Neuronal stem cell (in vitro differentiated cells): ENCODE data around the gene IQCM.

ENCODE experiments used
- DNase-seq: peaks from one replicate; pipeline ENCODE4 v3.0.0-alpha.2; 2013; ENCODE audit warnings: low spot score
- H2AFZ ChIP-seq: one replicate; pipeline ENCODE4 v1.6.1; 2013; ENCODE audit warnings: mild to moderate bottlenecking, low read length, inconsistent platforms
- H2AK5ac ChIP-seq: 2 replicates; pipeline ENCODE4 v1.6.1; 2013; ENCODE audit warnings: low read depth, mild to moderate bottlenecking, inconsistent platforms, low read length, moderate library complexity, mixed read lengths
- H2BK120ac ChIP-seq: 2 replicates; pipeline ENCODE4 v1.6.1; 2013; ENCODE audit warnings: low read depth, mild to moderate bottlenecking, inconsistent platforms, low read length, moderate library complexity, mixed read lengths
- H2BK12ac ChIP-seq: one replicate; pipeline ENCODE4 v1.6.1; 2013; ENCODE audit warnings: low read length, inconsistent platforms
- H2BK15ac ChIP-seq: 2 replicates; pipeline ENCODE4 v1.6.1; 2013; ENCODE audit warnings: mild to moderate bottlenecking, low read length, inconsistent platforms, mixed read lengths
- H2BK5ac ChIP-seq: one replicate; pipeline ENCODE4 v1.6.1; 2013; ENCODE audit warnings: inconsistent platforms, mild to moderate bottlenecking, low read length, moderate library complexity
- H3K14ac ChIP-seq: one replicate; pipeline ENCODE4 v1.6.1; 2013; ENCODE audit warnings: low read length, inconsistent platforms
- H3K18ac ChIP-seq: 2 replicates; pipeline ENCODE4 v1.6.1; 2013; ENCODE audit warnings: low read length, inconsistent platforms
- H3K23ac ChIP-seq: 2 replicates; pipeline ENCODE4 v1.6.1; 2013; ENCODE audit warnings: low read depth, mild to moderate bottlenecking, mixed read lengths, low read length, inconsistent platforms; ENCODE audit not compliant: poor library complexity
- H3K27ac ChIP-seq: replicated peaks from 3 replicates; pipeline ENCODE4 v1.5.1; 2013; ENCODE audit warnings: low read length, inconsistent platforms
- H3K27me3 ChIP-seq, 3 experiments: 2 replicates each; pipeline ENCODE4 v1.6.1; 2013; ENCODE audit warnings: low read length in 3 of 3, mild to moderate bottlenecking in 2 of 3, inconsistent platforms in 1 of 3, low read depth in 1 of 3, mixed read lengths in 1 of 3, moderate library complexity in 1 of 3; ENCODE audit not compliant: control insufficient read depth in 3 of 3, insufficient read depth in 3 of 3
- H3K36me3 ChIP-seq, 2 donors: replicated peaks in 1 of 2; 2 replicates each; pipeline ENCODE4 v1.6.1; 2013; ENCODE audit warnings: low read length in 2 of 2; ENCODE audit not compliant: control insufficient read depth in 2 of 2, insufficient read depth in 2 of 2
- H3K4ac ChIP-seq: 2 replicates; pipeline ENCODE4 v1.6.1; 2013; ENCODE audit warnings: inconsistent platforms, mild to moderate bottlenecking, low read length, moderate library complexity
- H3K4me1 ChIP-seq, 2 donors: 1 replicate in 1 of 2; 2 replicates in 1 of 2; pipeline ENCODE4 v1.6.1; 2013; ENCODE audit warnings: low read length in 2 of 2, low read depth in 1 of 2; ENCODE audit not compliant: control insufficient read depth in 2 of 2, insufficient read depth in 1 of 2
- H3K4me2 ChIP-seq: one replicate; pipeline ENCODE4 v1.6.1; 2013; ENCODE audit warnings: mild to moderate bottlenecking, low read length, inconsistent platforms; ENCODE audit not compliant: insufficient read depth, poor library complexity, severe bottlenecking
- H3K4me3 ChIP-seq, 2 donors: 2 replicates each; pipeline ENCODE4 v1.5.1; 2013; ENCODE audit warnings: low read length in 2 of 2, mild to moderate bottlenecking in 2 of 2, inconsistent platforms in 1 of 2, moderate library complexity in 1 of 2
- H3K79me1 ChIP-seq: one replicate; pipeline ENCODE4 v1.6.1; 2013; ENCODE audit warnings: low read depth, mild to moderate bottlenecking, inconsistent platforms, low read length, moderate library complexity
- H3K9ac ChIP-seq: one replicate; pipeline ENCODE4 v1.6.1; 2013; ENCODE audit warnings: mild to moderate bottlenecking, low read depth, low read length, inconsistent platforms; ENCODE audit not compliant: poor library complexity
- H3K9me3 ChIP-seq, 2 donors: replicated peaks in 1 of 2; 2 replicates each; pipeline versions ENCODE3 to v1.6.1; 2013; ENCODE audit warnings: low read length in 2 of 2, mild to moderate bottlenecking in 2 of 2, inconsistent platforms in 1 of 2, low read depth in 1 of 2, mixed read lengths in 1 of 2, moderate library complexity in 1 of 2; ENCODE audit not compliant: control insufficient read depth in 2 of 2, insufficient read depth in 1 of 2
- H4K8ac ChIP-seq: one replicate; pipeline ENCODE4 v1.6.1; 2013; ENCODE audit warnings: low read depth, mild to moderate bottlenecking, inconsistent platforms, low read length, moderate library complexity
- H4K91ac ChIP-seq: one replicate; pipeline ENCODE4 v1.6.1; 2013; ENCODE audit warnings: low read length, low read depth, mild to moderate bottlenecking, inconsistent platforms; ENCODE audit not compliant: poor library complexity
- WGBS, 2 donors: extraction: QIAGEN DNeasy Blood & Tissue Kit; methylation state at CpG; one replicate each; pipeline ENCODE4 v1.1.7; 2013; ENCODE audit warnings: missing lambda C conversion rate in 2 of 2, mixed read lengths in 1 of 2; ENCODE audit not compliant: insufficient read length in 2 of 2, insufficient replicate concordance in 1 of 2; ENCODE audit errors: extremely low coverage in 2 of 2; 5-methylcytosine and 5-hydroxymethylcytosine counted together

Gene IQCM

GRCh38 chr4:149728444-149728843 is 87.2 kb downstream of the IQCM start:
- Histone ChIP-seq H4K8ac (no peak overlapping the region), H3K4me2 (no peak overlapping the region), H2BK12ac (no peak overlapping the region), H3K14ac (no peak overlapping the region), H3K27me3 (no peaks in the 10 kb centered on the region), H3K9ac (no peak overlapping the region), H3K9me3 (no peaks in the 10 kb centered on the region), H3K23ac (no peak overlapping the region), H2BK15ac (no peak overlapping the region), H3K4ac (no peak overlapping the region), H3K4me1 (no peaks in the 10 kb centered on the region), H4K91ac (no peak overlapping the region), H3K79me1 (no peaks in the 10 kb centered on the region), H3K27ac (no peak overlapping the region), H3K4me3 (no peak overlapping the region), H2BK5ac (no peak overlapping the region), H2AK5ac (no peak overlapping the region), H3K36me3 (no peaks in the 10 kb centered on the region), H3K18ac (no peak overlapping the region), H2BK120ac (no peak overlapping the region), H2AFZ (no peak overlapping the region)
- WGBS, 2 donors: no CpG with 5 or more reads among the region's 1 CpG
- DNase-seq: no peak

GRCh38 chr4:149727663-149728062 is 88.0 kb downstream of the IQCM start:
- Histone ChIP-seq H4K8ac (no peak overlapping the region), H2BK5ac (no peak overlapping the region), H3K9ac (no peak overlapping the region), H3K4ac (no peak overlapping the region), H2AK5ac (no peak overlapping the region), H3K18ac (no peak overlapping the region), H3K79me1 (no peaks in the 10 kb centered on the region), H2BK15ac (no peak overlapping the region), H3K14ac (no peak overlapping the region), H4K91ac (no peak overlapping the region), H3K4me2 (no peak overlapping the region), H3K4me3 (no peak overlapping the region), H3K27me3 (no peaks in the 10 kb centered on the region), H3K4me1 (no peaks in the 10 kb centered on the region), H2BK120ac (no peak overlapping the region), H2BK12ac (no peak overlapping the region), H3K23ac (no peak overlapping the region), H3K36me3 (no peaks in the 10 kb centered on the region), H2AFZ (no peak overlapping the region), H3K9me3 (no peaks in the 10 kb centered on the region), H3K27ac (no peak overlapping the region)
- no CpG with 5 or more reads among the region's 1 CpG for WGBS, 2 donors
- no peak for DNase-seq

GRCh38 chr4:149723065-149723464 is 92.6 kb downstream of the IQCM start:
- Histone ChIP-seq H2AFZ (no peak overlapping the region), H3K18ac (no peak overlapping the region), H4K8ac (no peak overlapping the region), H3K4me2 (no peak overlapping the region), H3K27ac (no peak overlapping the region), H3K9ac (no peak overlapping the region), H3K79me1 (no peaks in the 10 kb centered on the region), H2AK5ac (no peak overlapping the region), H3K4ac (no peak overlapping the region), H2BK5ac (no peak overlapping the region), H3K4me1 (no peaks in the 10 kb centered on the region), H3K4me3 (no peak overlapping the region), H4K91ac (no peak overlapping the region), H3K23ac (no peak overlapping the region), H3K9me3 (no peaks in the 10 kb centered on the region), H3K36me3 (no peaks in the 10 kb centered on the region), H3K27me3 (no peaks in the 10 kb centered on the region), H2BK15ac (no peak overlapping the region), H2BK120ac (no peak overlapping the region), H2BK12ac (no peak overlapping the region), H3K14ac (no peak overlapping the region)
- WGBS, 2 donors: no CpG with 5 or more reads among the region's 2 CpGs
- no peak for DNase-seq

GRCh38 chr4:149719806-149720205 is 95.8 kb downstream of the IQCM start:
- no peak for DNase-seq
- Histone ChIP-seq H3K4me2 (no peak overlapping the region), H3K18ac (no peak overlapping the region), H2AFZ (no peak overlapping the region), H2BK120ac (no peak overlapping the region), H3K9ac (no peak overlapping the region), H2AK5ac (no peak overlapping the region), H3K79me1 (no peaks in the 10 kb centered on the region), H4K8ac (no peak overlapping the region), H3K4ac (no peak overlapping the region), H2BK5ac (no peak overlapping the region), H3K36me3 (no peaks in the 10 kb centered on the region), H4K91ac (no peak overlapping the region), H3K27me3 (no peaks in the 10 kb centered on the region), H3K9me3 (peaks cover 3 to 8% of the 10 kb centered on the region in 2 donors), H3K4me1 (no peaks in the 10 kb centered on the region), H2BK12ac (no peak overlapping the region), H3K4me3 (no peak overlapping the region), H3K27ac (no peak overlapping the region), H2BK15ac (no peak overlapping the region), H3K14ac (no peak overlapping the region), H3K23ac (no peak overlapping the region)
- no CpG with 5 or more reads among the region's 1 CpG for WGBS, 2 donors
